HL-60/S4 treated with phorbol 12-myristate 13-acetate at 8.2 ng/mL for 4 days and 3 days (cell line): Measurements from ENCODE around the gene OR5M11.
"Not testable (repeated sequence)": the region's sequence is repeated elsewhere in the genome, so short reads cannot be mapped to it uniquely, and the experiment has no call there.

Source experiments
- in situ Hi-C: fragments of 300-500 bp; cut with MboI; formaldehyde crosslinking; loops from 2 replicates; pipeline ENCODE4 v1.15.0; 2022; ENCODE audit warnings: low sequenced_read_pairs

The OR5M11 gene

DNA sequence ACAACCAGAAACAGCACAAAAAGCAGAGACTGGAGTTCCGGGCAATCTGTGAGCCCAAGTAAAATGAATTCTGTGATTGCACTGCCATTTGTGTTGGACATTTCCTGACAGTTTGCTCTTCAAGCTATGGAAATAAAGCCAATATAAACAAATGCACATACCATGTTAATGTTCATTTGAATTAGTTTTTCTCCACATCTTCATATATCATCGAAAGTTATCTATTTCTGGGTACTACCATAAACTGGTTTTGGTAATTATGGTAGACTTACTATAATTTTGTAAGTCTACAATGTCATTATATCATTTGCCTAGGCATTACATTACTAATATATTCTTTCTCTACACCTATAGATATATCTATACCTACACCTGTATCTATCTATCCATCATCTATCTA is at the start of gene OR5M11:
Gene OR5M11, minus strand, starts transcription at position 101 of the 400 bp plus-strand sequence. Its CDS starts 0 bp downstream, at position 101.
- in situ Hi-C loops: no loop called here

DNA sequence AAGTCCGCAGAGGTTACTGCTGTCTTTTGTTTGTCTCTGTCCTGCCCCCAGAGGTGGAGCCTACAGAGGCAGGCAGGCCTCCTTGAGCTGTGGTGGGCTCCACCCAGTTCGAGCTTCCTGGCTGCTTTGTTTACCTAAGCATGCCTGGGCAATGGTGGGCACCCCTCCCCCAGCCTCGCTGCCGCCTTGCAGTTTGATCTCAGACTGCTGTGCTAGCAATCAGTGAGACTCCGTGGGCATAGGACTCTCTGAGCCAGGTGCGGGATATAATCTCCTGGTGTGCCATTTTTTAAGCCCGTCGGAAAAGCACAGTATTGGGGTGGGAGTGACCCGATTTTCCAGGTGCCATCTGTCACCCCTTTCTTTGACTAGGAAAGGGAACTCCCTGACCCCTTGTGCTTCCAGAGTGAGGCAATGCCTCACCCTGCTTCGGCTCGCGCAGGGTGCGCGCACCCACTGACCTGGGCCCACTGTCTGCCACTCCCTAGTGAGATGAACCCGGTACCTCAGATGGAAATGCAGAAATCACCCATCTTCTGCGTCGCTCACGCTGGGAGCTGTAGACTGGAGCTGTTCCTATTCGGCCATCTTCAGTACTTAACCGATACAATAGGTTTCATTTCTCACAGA is 49.1 kb upstream of the OR5M11 start:
- in situ Hi-C loops: not testable (repeated sequence)

DNA sequence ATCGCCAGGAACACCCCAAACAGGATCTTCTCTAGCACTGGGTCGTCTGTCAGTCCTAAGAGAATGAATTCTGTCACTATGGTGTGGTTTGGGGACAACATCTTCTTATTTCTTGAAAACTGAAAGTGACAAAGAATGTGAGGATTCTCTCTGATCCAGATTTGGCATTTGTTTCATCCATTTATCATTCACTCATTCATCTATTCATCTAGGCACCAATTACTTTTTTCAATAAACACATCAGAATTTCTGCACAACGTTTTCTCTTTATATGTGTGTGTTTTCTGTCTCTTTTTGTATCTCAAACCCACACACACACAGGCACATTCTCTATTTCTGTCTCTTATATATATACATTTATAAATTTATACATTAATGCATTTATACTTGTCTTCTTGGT is 34.6 kb upstream of the OR5M11 start, which contains the start of gene OR5M10:
Gene OR5M10, minus strand, starts transcription at position 101 of the 400 bp plus-strand sequence. Its CDS starts 0 bp downstream, at position 101.
- in situ Hi-C loops: no loop called here

DNA sequence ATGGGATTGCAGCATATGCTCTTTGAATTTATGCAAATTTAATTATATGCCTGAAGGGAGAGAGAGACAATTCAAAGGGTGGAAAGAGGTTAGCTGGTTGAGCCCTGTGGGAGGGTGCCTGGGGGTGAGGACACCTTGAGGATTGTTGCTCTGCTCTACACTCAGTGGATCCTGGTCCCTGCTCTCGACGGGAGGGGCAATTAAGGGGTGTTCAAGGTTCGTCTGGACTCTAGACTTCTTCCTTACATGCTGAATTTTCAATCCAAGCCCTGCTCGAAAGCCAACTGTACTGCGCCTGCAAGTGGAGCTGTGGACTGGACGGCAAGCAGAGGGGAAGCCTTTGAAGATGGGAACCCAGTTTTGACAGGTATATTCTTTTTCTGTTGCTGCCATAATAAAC is 15.5 kb upstream of the OR5M11 start:
- in situ Hi-C loops: no loop called here

DNA sequence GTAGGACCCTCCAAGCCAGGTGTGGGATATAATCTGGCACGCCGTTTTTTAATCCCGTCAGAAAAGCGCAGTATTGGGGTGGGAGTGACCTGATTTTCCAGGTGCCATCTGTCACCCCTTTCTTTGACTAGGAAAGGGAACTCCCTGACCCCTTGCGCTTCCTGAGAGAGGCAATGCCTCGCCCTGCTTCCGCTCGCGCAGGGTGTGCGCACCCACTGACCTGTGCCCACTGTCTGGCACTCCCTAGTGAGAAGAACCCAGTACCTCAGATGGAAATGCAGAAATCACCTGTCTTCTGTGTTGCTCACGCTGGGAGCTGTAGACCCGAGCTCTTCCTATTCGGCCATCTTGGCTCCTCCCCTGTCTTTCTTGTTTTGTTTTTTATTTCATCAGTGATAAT is 11.6 kb upstream of the OR5M11 start:
- in situ Hi-C loops: not testable (repeated sequence)

DNA sequence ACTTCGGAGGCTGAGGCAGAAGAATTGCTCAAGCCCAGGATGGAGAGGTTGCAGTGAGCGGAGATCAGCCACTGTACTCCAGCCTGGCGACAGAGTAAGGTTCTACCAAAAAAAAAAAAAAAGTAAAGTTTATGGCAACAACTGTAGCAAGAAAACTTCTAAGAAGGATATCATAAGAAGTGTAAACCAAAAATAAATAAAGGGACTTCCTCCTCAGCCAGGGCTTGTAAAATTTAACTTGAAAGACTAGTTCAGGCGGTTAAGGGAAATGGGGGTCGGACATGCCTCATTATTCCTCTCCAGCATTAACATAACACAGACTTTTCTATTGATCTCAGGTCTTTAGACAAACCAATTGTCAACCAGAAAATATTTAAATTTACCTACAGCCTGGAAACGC is 2.5 kb upstream of the OR5M11 start:
- in situ Hi-C loops: no loop called here

DNA sequence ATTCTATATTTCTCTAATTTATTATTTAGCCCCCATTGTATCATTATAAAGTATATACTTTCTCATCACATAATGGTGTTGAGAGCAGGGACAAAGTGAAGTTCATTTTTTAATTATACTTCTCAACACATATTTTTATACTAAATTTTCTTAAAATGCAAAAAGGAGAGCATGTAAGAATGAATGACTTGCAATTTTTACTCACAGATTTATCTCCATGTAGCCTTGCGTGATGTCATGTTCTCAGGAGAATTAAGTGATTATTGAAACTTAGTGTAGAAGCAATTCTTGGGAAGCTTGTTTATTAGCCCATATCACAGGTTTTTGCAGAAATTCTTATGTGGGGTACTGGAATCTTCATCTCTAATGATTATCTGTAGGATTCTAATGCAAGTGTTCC is 682 bp upstream of the OR5M11 start:
- in situ Hi-C loops: no loop called here

DNA sequence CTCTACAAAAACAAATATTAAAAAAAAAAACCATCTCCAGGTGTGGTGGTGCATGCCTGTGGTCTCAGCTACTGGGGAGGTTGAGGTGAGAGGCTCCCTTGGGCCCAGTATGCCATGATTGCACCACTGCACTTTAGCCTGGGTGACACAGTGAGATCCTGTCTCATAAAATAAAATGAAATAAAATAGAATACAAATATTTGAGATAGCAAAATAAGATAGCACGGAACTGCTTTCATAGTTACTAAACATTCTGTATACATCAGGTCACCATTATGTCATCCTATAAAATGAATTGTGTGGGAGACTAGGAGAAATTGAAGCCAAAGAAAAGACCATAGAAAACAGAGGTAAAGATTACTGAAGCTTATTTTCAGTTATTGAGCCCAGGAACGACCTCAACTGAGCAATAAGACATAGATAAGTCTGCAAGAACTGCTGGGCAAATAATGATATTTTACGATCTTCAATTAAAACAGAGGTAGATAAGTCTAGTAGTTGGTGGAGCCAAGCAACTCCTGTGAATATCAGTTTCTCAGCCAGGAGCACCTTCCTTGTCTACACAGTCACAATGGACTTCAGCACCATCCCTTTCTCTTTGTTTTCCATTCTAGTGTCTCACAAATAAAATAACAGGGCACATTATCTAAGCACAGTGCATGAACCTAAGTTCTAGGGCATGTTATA is 9.9 kb downstream of the OR5M11 start:
- in situ Hi-C loops: no loop called here

DNA sequence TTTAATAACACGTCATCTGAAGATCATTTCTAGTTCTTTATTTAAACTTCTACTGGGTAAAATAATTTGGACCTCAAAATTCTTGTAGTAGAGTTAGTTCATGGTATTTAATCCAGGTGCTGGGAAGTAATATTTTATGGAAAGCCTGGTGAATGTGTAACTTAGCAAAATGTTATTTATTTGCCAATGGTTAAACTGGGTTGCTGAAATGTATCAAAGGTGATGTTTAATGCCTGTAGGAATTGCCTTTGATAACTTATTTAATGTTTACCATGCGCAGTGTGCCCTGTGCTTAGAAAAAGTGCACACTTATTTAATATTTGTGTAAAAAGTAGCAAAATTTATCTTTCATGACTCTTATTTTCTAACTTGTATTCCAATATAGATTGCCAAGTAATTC is 11.2 kb downstream of the OR5M11 start:
- in situ Hi-C loops: no loop called here

DNA sequence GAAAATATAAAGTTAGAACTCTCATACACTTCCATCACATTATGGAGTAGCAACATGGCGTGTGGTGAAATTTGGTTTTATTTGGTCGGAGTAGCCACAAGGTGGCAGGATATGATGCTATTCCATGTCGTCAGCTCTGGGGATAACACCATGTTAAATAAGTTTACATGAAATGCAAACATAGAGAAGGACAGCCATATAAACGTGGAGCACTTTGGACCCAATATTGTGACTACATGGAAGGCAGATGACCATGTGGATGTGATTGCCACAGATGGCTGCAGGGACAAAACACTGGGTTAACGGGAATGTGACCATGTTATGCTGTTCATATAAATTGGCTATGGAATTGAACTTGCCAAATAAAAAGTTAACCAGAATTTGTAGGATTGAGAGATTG is 21.0 kb downstream of the OR5M11 start:
- in situ Hi-C loops: no loop called here

DNA sequence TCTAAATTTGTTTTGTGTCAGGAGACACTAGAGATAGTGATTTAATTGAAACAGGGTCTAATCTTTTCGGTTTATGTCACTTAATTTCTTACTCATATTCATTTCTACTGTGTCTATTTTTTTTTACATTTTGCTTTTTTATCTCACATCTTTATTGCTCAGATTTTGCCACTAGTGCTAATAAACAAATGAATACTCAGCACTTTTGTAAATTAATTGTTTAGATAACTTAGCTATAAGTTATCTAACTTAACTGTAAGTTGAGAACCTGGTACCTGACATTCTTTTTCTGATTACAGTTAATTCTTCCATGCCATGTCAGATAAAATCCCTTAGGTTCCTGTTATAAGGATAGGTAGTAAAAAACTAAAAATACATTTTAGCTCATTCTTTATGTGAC is 29.8 kb downstream of the OR5M11 start:
- in situ Hi-C loops: no loop called here

DNA sequence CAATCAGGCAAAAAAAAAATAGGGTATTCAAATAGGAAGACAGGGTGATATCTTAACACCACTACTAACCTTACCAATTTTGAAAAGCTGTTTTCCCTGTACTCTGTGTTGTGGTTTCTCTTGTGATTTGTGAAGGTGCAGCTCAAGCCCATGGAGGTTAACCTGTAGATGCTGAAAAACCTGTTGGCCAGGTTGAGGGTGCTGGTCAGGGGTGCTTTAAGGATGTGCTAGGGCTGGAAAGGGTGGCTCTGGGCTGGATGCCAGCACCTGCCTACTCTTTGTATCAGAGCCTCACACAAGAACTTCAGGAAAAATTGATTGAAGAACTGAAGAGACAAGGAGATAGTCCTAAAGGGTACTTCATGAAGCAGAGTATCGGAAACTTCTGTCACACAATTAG is 33.6 kb downstream of the OR5M11 start:
- in situ Hi-C loops: no loop called here

DNA sequence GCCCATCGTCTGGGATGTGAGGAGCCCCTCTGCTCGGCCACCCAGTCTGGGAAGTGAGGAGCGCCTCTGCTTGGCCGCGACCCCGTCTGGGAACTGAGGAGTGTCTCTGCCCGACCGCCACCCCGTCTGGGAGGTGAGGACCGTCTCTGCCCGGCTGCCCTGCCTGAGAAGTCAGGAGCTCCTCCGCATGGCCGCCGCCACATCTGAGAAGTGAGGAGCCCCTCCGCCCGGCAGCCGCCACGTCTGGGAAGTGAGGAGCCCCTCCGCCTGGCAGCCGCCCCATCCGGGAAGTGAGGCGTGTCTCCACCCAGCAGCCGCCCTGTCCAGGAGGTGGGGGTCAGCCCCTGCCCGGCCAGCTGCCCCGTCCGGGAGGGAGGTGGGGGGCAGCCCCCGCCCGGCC is 46.0 kb downstream of the OR5M11 start:
- in situ Hi-C loops: no loop called here

DNA sequence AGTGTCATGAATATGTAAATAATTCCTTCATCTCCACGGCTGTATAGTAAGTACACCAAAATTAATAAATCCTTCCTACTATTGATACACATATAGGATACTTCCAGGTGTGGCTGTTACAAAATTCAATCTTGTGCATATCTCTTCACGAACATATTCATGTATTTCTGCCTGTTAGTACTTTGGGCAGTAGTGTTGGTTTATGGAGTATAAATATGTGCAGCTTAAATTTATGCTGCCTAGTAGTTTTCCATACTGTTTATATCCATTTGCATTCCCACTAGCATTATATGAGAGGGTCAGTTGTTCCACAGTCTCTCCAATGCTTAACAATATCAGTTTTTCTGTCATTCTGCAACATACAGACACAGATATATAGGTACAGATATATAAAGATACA is 47.9 kb downstream of the OR5M11 start:
- in situ Hi-C loops: no loop called here
